DND-41 (cell line): ENCODE data around the gene GCH1.
"Not testable (repeated sequence)": the region's sequence is repeated elsewhere in the genome, so short reads cannot be mapped to it uniquely, and the experiment has no call there.

Experiments
- CTCF ChIP-seq: IDR thresholded peaks from 2 replicates; pipeline ENCODE4 v1.5.1; 2012; ENCODE audit warnings: borderline replicate concordance, low read length, moderate library complexity, mild to moderate bottlenecking; ENCODE audit not compliant: poor library complexity, severe bottlenecking; ENCODE audit errors: extremely low read depth
- EZH2 ChIP-seq: IDR thresholded peaks from 3 replicates; pipeline ENCODE4 v1.6.1; 2012; ENCODE audit warnings: borderline replicate concordance, low read depth, mild to moderate bottlenecking, moderate library complexity, low read length, inconsistent platforms; ENCODE audit not compliant: severe bottlenecking

GRCh38 chr14:54875648-54876047 is 27.0 kb downstream of the GCH1 start:
- not testable (repeated sequence) for TF ChIP-seq CTCF, EZH2
